Measurements from ENCODE around the gene COL27A1. TPM values are rescaled to one million over a fixed set of nuclear protein-coding genes. Genes with fewer than 3 reads are reported as not detected.

COL27A1 gene
- total RNA-seq, 4 donors from 2014 or later, result 14.2 to 32.9 (median 20.7) TPM

- no peak overlapping the region for H3K27ac ChIP-seq
- no peaks in the 10 kb centered on the region for H3K36me3 ChIP-seq
- H3K4me3 ChIP-seq, result no peak overlapping the region
- 53% methylated on average over 5 of the region's 5 CpGs for WGBS
- no peak for TF ChIP-seq CTCF (IDR thresholded peaks at IDR 0.05)
- TF ChIP-seq POLR2A (IDR thresholded peaks at IDR 0.05), result no peak
- TF ChIP-seq EP300 (IDR thresholded peaks at IDR 0.05), result no peak
- no peak for TF ChIP-seq POLR2AphosphoS5 (IDR thresholded peaks at IDR 0.05)
- no peak for DNase-seq (ENCODE audit: low spot score in 2 of 2)
- H3K27me3 ChIP-seq, result peaks cover 4% of the 10 kb centered on the region
- no peaks in the 10 kb centered on the region for H3K4me1 ChIP-seq
- no peaks in the 10 kb centered on the region for H3K9me3 ChIP-seq
Measured at GRCh38 chr9:114143234-114143633, 12.1 kb upstream of the COL27A1 start.

GRCh38 chr9:114146735-114147134 lies 8.6 kb upstream of the COL27A1 start:
- Histone ChIP-seq H3K27me3 (peaks cover 2% of the 10 kb centered on the region), H3K9me3 (no peaks in the 10 kb centered on the region), H3K4me3 (no peak overlapping the region), H3K4me1 (no peaks in the 10 kb centered on the region), H3K27ac (no peak overlapping the region), H3K36me3 (no peaks in the 10 kb centered on the region)
- TF ChIP-seq EP300 (IDR thresholded peaks at IDR 0.05) (no peak), POLR2AphosphoS5 (IDR thresholded peaks at IDR 0.05) (no peak), CTCF (IDR thresholded peaks at IDR 0.05) (no peak), POLR2A (IDR thresholded peaks at IDR 0.05) (no peak)
- DNase-seq (ENCODE audit: low spot score in 2 of 2), result no peak
- WGBS, result 88% methylated on average over 6 of the region's 6 CpGs

GRCh38 chr9:114149181-114149580 lies 6.2 kb upstream of the COL27A1 start:
- H3K4me1 ChIP-seq, result peaks cover 8% of the 10 kb centered on the region
- H3K27me3 ChIP-seq, result peaks cover 15% of the 10 kb centered on the region
- H3K9me3 ChIP-seq, result no peaks in the 10 kb centered on the region
- TF ChIP-seq EP300 (IDR thresholded peaks at IDR 0.05) (no peak), CTCF (IDR thresholded peaks at IDR 0.05) (no peak), POLR2A (IDR thresholded peaks at IDR 0.05) (no peak), POLR2AphosphoS5 (IDR thresholded peaks at IDR 0.05) (no peak)
- 95% methylated on average over 3 of the region's 5 CpGs for WGBS
- no peaks in the 10 kb centered on the region for H3K36me3 ChIP-seq
- no peak overlapping the region for H3K4me3 ChIP-seq
- no peak overlapping the region for H3K27ac ChIP-seq
- no peak for DNase-seq (ENCODE audit: low spot score in 2 of 2)

GRCh38 chr9:114149765-114150340 lies 5.5 kb upstream of the COL27A1 start:
- Histone ChIP-seq H3K4me1 (peaks cover 14% of the 10 kb centered on the region), H3K36me3 (no peaks in the 10 kb centered on the region), H3K27ac (no peak overlapping the region), H3K4me3 (no peak overlapping the region), H3K9me3 (no peaks in the 10 kb centered on the region), H3K27me3 (peaks cover 22% of the 10 kb centered on the region)
- TF ChIP-seq POLR2AphosphoS5 (IDR thresholded peaks at IDR 0.05) (no peak), EP300 (IDR thresholded peaks at IDR 0.05) (no peak), POLR2A (IDR thresholded peaks at IDR 0.05) (no peak), CTCF (IDR thresholded peaks at IDR 0.05) (no peak)
- 87% methylated on average over 4 of the region's 4 CpGs for WGBS
- DNase-seq (ENCODE audit: low spot score in 2 of 2), result no peak

- no peaks in the 10 kb centered on the region for H3K9me3 ChIP-seq
- TF ChIP-seq POLR2AphosphoS5 (IDR thresholded peaks at IDR 0.05) (no peak), CTCF (IDR thresholded peaks at IDR 0.05) (no peak), EP300 (IDR thresholded peaks at IDR 0.05) (no peak), POLR2A (IDR thresholded peaks at IDR 0.05) (no peak)
- no peak overlapping the region for H3K27ac ChIP-seq
- peaks cover 24% of the 10 kb centered on the region for H3K27me3 ChIP-seq
- no peaks in the 10 kb centered on the region for H3K36me3 ChIP-seq
- no peak overlapping the region for H3K4me3 ChIP-seq
- DNase-seq (ENCODE audit: low spot score in 2 of 2), result no peak
- WGBS, result 74% methylated on average over 8 of the region's 8 CpGs
- H3K4me1 ChIP-seq, result peaks cover 19% of the 10 kb centered on the region
Measured at GRCh38 chr9:114150608-114151007, 4.7 kb upstream of the COL27A1 start.
